WERI-Rb-1 (cell line): ENCODE measurements around the gene AR.

Source experiments
- DNase-seq: peaks from one replicate; pipeline ENCODE4 v3.0.0-alpha.2; 2020
- H3K27ac ChIP-seq: fragments of 250-450 bp; sonication (Bioruptor Pico); 2 replicates; pipeline ENCODE4 v1.5.1; 2020; ENCODE audit warnings: mild to moderate bottlenecking, moderate library complexity
- H3K27me3 ChIP-seq: fragments of 250-450 bp; sonication (Bioruptor Pico); 2 replicates; pipeline ENCODE4 v1.5.1; 2021; ENCODE audit warnings: mild to moderate bottlenecking, low read depth, moderate library complexity; ENCODE audit not compliant: insufficient read depth, severe bottlenecking
- H3K36me3 ChIP-seq: fragments of 250-450 bp; sonication (Bioruptor Pico); 2 replicates; pipeline ENCODE4 v1.5.1; 2020; ENCODE audit warnings: mild to moderate bottlenecking, moderate library complexity
- H3K4me3 ChIP-seq: 2 replicates; pipeline ENCODE4 v1.5.1; 2011; ENCODE audit warnings: low read depth, mild to moderate bottlenecking, control low read depth, low read length
- H3K9me3 ChIP-seq: fragments of 250-450 bp; sonication (Bioruptor Pico); 2 replicates; pipeline ENCODE4 v1.5.1; 2021; ENCODE audit warnings: mild to moderate bottlenecking, moderate library complexity; ENCODE audit not compliant: severe bottlenecking
- CTCF ChIP-seq: IDR thresholded peaks from 2 replicates; pipeline ENCODE4 v1.5.1; 2011; ENCODE audit warnings: low read depth, mild to moderate bottlenecking, control low read depth, inconsistent platforms, low read length

The AR gene

GRCh38 chrX:67574696-67575095 lies 30.9 kb downstream of the AR start:
- H3K27me3 ChIP-seq = peaks cover 6% of the 10 kb centered on the region
- H3K9me3 ChIP-seq = no peaks in the 10 kb centered on the region
- no peaks in the 10 kb centered on the region for H3K36me3 ChIP-seq
- H3K27ac ChIP-seq = no peak overlapping the region
- no peak for TF ChIP-seq CTCF
- no peak for DNase-seq
- H3K4me3 ChIP-seq = no peak overlapping the region

DNA sequence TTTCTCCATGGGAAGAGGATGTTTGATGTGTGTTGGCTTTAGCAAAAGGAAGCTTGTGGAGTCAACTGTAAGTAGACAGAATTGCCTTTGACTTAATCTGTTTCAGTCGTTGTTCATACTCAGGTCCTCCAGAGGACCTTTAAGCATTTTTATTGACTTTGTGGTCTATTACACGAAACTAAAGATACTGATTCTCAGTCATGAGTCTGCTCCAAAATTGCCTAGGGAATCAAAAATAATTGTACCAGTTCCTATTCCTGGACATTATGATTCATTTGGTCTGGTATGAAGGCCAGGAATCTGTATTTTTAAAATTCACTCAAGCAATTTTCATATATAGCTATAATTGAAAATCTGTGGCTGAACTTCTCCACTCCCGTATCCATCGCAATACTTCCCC lies 38.6 kb downstream of the AR start:
- no peak for TF ChIP-seq CTCF
- H3K36me3 ChIP-seq = no peaks in the 10 kb centered on the region
- no peak for DNase-seq

DNA sequence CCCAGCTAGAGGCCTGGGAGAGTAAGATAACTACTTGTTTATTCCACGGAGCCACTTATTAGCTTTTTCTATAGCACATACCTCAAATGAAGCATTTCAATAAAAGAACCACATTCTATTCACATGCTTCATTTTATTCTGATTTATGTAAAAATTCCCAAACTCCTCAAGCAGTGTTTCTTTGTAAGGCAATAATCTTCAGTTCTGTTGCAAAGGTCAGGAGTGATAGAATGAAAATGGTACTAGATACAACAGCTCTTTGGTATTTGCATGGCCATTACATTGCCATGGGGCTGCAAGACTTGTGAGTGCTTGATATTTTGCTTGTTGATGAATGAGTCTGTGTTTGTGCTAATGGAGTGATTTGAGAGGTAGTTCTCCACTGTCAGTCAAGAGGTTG lies 39.4 kb downstream of the AR start:
- Histone ChIP-seq H3K9me3 (no peaks in the 10 kb centered on the region), H3K36me3 (no peaks in the 10 kb centered on the region), H3K27me3 (peaks cover 3% of the 10 kb centered on the region), H3K4me3 (no peak overlapping the region), H3K27ac (no peak overlapping the region)
- DNase-seq = no peak
- TF ChIP-seq CTCF = no peak

More for the DNA sequence above, 38.6 kb downstream of the AR start:
- no peak overlapping the region for H3K27ac ChIP-seq
- H3K4me3 ChIP-seq = no peak overlapping the region
- H3K27me3 ChIP-seq = peaks cover 2% of the 10 kb centered on the region
- H3K9me3 ChIP-seq = no peaks in the 10 kb centered on the region

- DNase-seq = no peak
- no peak overlapping the region for H3K27ac ChIP-seq
- no peak for TF ChIP-seq CTCF
- no peaks in the 10 kb centered on the region for H3K36me3 ChIP-seq
- no peaks in the 10 kb centered on the region for H3K9me3 ChIP-seq
- H3K27me3 ChIP-seq = peaks cover 16% of the 10 kb centered on the region
- H3K4me3 ChIP-seq = no peak overlapping the region
Measured at GRCh38 chrX:67585401-67585800, 41.6 kb downstream of the AR start.

DNA sequence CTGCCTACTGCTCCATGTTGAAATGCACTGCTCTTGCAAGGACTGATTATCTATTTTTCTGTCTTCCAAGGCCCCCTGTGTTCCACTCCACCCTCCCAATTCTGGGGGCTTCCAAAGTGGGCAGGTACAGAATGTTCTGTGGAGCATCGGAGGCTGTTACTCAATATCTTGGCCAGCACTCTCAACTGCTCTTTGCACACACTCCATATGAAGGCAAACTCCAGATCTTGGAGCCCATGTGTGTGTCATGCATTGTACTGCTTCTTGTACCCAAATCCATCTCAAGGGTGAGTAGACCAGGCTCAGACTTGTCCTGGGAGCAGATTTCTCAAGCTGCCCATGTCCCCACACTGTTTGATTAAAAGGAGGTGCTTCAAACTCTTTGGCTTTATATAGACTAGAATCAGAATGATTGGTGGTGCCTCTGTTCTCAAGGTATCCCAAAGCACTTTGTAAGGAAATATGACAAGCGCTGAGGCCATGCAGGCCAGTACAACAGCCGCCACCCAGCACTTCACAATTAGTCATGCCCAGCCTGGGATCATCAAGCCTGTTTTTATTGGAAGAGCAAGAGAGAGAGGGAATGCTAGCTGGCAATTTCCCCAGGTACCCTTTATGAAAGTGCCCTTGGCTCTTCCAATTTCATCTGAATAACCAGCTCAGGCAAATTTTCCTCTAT lies 44.3 kb downstream of the AR start:
- DNase-seq = no peak
- no peak for TF ChIP-seq CTCF
- no peaks in the 10 kb centered on the region for H3K9me3 ChIP-seq
- H3K27me3 ChIP-seq = peaks cover 22% of the 10 kb centered on the region
- no peaks in the 10 kb centered on the region for H3K36me3 ChIP-seq
- H3K27ac ChIP-seq = no peak overlapping the region
- H3K4me3 ChIP-seq = no peak overlapping the region
